ENCODE results near the gene HDAC11.

DNA sequence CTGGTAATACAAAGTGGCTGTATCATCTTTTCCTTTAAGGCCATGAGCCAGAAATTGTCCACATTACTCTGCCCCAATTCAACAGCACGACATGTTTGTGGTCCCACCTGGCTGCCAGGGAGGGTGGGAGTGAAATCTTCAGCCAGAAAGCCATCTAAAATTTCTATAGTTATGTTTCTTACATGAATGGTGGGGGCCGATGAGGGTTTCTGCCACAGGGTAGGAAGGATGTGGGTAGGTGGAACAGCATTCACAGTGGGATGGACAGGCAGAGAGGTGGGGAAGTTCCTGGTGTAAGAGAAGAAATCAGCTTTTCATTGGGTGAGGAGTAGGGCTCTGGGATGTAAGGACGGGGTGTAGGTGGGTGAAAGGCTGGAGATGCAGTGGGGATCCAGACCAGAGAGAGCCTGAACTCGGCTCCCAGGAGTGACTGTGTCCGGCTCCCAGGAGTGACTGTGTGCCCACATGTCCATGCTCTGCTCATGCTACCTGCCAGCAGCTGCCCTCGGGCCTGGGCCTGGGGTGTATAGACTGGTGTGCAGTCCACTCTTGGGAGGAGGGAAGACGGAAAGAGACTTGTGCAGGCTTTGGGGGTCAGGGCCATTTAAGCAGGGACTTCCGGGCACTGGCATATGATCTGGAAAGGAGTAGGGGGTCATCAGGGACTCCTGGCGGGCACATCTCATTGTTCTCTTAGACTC is 65.0 kb downstream of the HDAC11 start:
- TF ChIP-seq, protein P1, sequence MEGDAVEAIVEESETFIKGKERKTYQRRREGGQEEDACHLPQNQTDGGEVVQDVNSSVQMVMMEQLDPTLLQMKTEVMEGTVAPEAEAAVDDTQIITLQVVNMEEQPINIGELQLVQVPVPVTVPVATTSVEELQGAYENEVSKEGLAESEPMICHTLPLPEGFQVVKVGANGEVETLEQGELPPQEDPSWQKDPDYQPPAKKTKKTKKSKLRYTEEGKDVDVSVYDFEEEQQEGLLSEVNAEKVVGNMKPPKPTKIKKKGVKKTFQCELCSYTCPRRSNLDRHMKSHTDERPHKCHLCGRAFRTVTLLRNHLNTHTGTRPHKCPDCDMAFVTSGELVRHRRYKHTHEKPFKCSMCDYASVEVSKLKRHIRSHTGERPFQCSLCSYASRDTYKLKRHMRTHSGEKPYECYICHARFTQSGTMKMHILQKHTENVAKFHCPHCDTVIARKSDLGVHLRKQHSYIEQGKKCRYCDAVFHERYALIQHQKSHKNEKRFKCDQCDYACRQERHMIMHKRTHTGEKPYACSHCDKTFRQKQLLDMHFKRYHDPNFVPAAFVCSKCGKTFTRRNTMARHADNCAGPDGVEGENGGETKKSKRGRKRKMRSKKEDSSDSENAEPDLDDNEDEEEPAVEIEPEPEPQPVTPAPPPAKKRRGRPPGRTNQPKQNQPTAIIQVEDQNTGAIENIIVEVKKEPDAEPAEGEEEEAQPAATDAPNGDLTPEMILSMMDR (IDR thresholded peaks at IDR 0.05; ENCODE audit: low read depth, low read length, missing input control) = no peak
- no peak for TF ChIP-seq EGR1 (IDR thresholded peaks at IDR 0.05; ENCODE audit: low read depth in 2 of 2)
- no peak for TF ChIP-seq TAF1 (conservative IDR thresholded peaks at IDR 0.05)
- no peak for TF ChIP-seq FOXA1 (IDR thresholded peaks at IDR 0.05)
